Naive thymus-derived CD4-positive, alpha-beta T cell (primary cell): ENCODE results near the gene TRIM74. TPM values are rescaled to one million over a fixed set of nuclear protein-coding genes. Genes with fewer than 3 reads are reported as not detected.
"Not testable (repeated sequence)": the region's sequence is repeated elsewhere in the genome, so short reads cannot be mapped to it uniquely, and the experiment has no call there.

Experiments used
- ATAC-seq: fragments of 150-1000 bp; cut with Tn5 transposase; 2 replicates; pipeline ENCODE4 v1.10.0; 2021; ENCODE audit warnings: mild to moderate bottlenecking, moderate library complexity
- CTCF ChIA-PET: fragments of 350-600 bp; sonication (Branson Sonifier 250); formaldehyde crosslinking; loops from one replicate; lab custom pipeline; 2021; ENCODE audit warnings: antibody characterized with exemption; lab: Charles Lee
- POLR2A ChIA-PET: fragments of 350-600 bp; sonication (Branson Sonifier 250); formaldehyde crosslinking; loops from one replicate; lab custom pipeline; 2021; ENCODE audit warnings: antibody characterized with exemption, inconsistent platforms; lab: Charles Lee
- DNase-seq, 9 donors: peaks; one replicate each; pipeline versions ENCODE4 v3.0.0 to v3.0.0-alpha.2; 2020 to 2022; ENCODE audit warnings: mixed read lengths in 1 of 9
- H3K27ac ChIP-seq: one replicate; pipeline ENCODE4 v1.7.0; 2013; ENCODE audit warnings: mild to moderate bottlenecking, low read depth, low read length, moderate library complexity
- H3K27me3 ChIP-seq, 2 donors: one replicate each; pipeline ENCODE4 v1.7.0; 2013; ENCODE audit warnings: low read length in 2 of 2, mild to moderate bottlenecking in 2 of 2, moderate library complexity in 2 of 2; ENCODE audit not compliant: control insufficient read depth in 2 of 2, insufficient read depth in 2 of 2
- H3K36me3 ChIP-seq, 3 experiments: 1 replicate in 2 of 3; 2 replicates in 1 of 3; pipeline ENCODE4 v1.7.0; 2013; ENCODE audit warnings: low read length in 3 of 3, mild to moderate bottlenecking in 3 of 3, moderate library complexity in 1 of 3; ENCODE audit not compliant: insufficient read depth in 3 of 3, control insufficient read depth in 2 of 3
- H3K4me1 ChIP-seq, 2 donors: one replicate each; pipeline ENCODE4 v1.7.0; 2013; ENCODE audit warnings: low read length in 2 of 2, mild to moderate bottlenecking in 2 of 2, moderate library complexity in 1 of 2; ENCODE audit not compliant: control insufficient read depth in 2 of 2, insufficient read depth in 2 of 2
- H3K4me3 ChIP-seq: 2 replicates; pipeline ENCODE4 v1.7.0; 2013; ENCODE audit warnings: mild to moderate bottlenecking, low read length
- H3K9me3 ChIP-seq, 3 experiments: 1 replicate in 2 of 3; 2 replicates in 1 of 3; pipeline ENCODE4 v1.7.0; 2013; ENCODE audit warnings: low read length in 3 of 3; ENCODE audit not compliant: control insufficient read depth in 2 of 3
- H3K27ac Mint-ChIP-seq, 9 donors: one replicate each; pipeline ENCODE4 v1.8.0; 2020 to 2022; ENCODE audit warnings: mixed read lengths in 9 of 9, mild to moderate bottlenecking in 8 of 9, moderate library complexity in 5 of 9, inconsistent platforms in 2 of 9
- H3K27me3 Mint-ChIP-seq, 5 donors: one replicate each; pipeline ENCODE4 v1.8.0; 2021 to 2022; ENCODE audit warnings: mixed read lengths in 5 of 5, mild to moderate bottlenecking in 1 of 5
- H3K36me3 Mint-ChIP-seq, 5 donors: one replicate each; pipeline ENCODE4 v1.8.0; 2020 to 2022; ENCODE audit warnings: mixed read lengths in 5 of 5, mild to moderate bottlenecking in 3 of 5, inconsistent platforms in 1 of 5
- H3K4me1 Mint-ChIP-seq, 7 donors: one replicate each; pipeline ENCODE4 v1.8.0; 2020 to 2022; ENCODE audit warnings: mixed read lengths in 7 of 7, mild to moderate bottlenecking in 3 of 7, inconsistent platforms in 1 of 7
- H3K4me3 Mint-ChIP-seq, 10 donors: one replicate each; pipeline ENCODE4 v1.8.0; 2020 to 2022; ENCODE audit warnings: mild to moderate bottlenecking in 10 of 10, mixed read lengths in 10 of 10, moderate library complexity in 6 of 10, inconsistent platforms in 2 of 10
- H3K9me3 Mint-ChIP-seq, 11 donors: one replicate each; pipeline ENCODE4 v1.8.0; 2020 to 2022; ENCODE audit warnings: mixed read lengths in 11 of 11, mild to moderate bottlenecking in 4 of 11, inconsistent platforms in 1 of 11, moderate library complexity in 1 of 11
- intact Hi-C, 2 donors: fragments of 100-400 bp; cut with micrococcal nuclease; formaldehyde crosslinking; loops; one replicate each; pipeline ENCODE4 v1.15.1; 2023
- polyA plus RNA-seq, 2 donors: library from polyadenylated mRNA; unstranded; fragments of 300-500 nt; fragmentation: Illumina TruSeq; gene quantifications; one replicate each; pipeline ENCODE4 v1.2.3, GENCODE V29; 2021
- total RNA-seq, 6 experiments: library from RNA in 5 of 6; stranded (reverse) in 5 of 6; gene quantifications; 1 replicate in 5 of 6; 2 replicates in 1 of 6; pipeline ENCODE4 v1.2.3 and lab custom pipeline; 2021 to 2026

The TRIM74 gene
- total and polyA plus RNA-seq, 7 experiments from 2014 or later = 0.31 to 9.4 (median 4.4) TPM; not detected in 1

GRCh38 chr7:72990146-72990913 is 21.1 kb upstream of the TRIM74 start:
- H3K27me3 Mint-ChIP-seq, H3K27ac ChIP-seq, intact Hi-C loops, H3K36me3 Mint-ChIP-seq, H3K4me3 ChIP-seq, H3K9me3 ChIP-seq, H3K4me1 ChIP-seq, H3K4me3 Mint-ChIP-seq, H3K27ac Mint-ChIP-seq, H3K9me3 Mint-ChIP-seq, H3K4me1 Mint-ChIP-seq, ATAC-seq, H3K27me3 ChIP-seq, H3K36me3 ChIP-seq, CTCF ChIA-PET, POLR2A ChIA-PET: not testable (repeated sequence)
- peak in 1 of 9 donors; percentile 7 for DNase-seq

DNA sequence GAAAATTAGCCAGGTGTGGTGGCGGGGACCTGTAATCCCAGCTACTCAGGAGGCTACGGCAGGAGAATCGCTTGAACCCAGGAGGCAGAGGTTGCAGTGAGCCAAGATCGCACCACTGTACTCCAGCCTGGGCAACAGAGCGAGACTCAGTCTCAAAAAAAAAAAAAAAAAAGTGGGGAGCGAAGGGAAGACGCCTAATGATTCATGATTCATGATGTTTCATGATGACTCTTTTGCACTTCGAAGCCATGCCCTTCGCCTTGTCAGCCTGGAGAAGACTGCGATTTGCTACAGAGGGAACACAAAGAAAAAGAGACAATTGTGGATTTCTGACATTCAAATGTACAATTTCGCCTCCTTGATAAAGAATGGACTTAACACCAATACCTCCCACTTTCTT is 12.8 kb upstream of the TRIM74 start:
- H3K4me3 Mint-ChIP-seq, H3K27ac Mint-ChIP-seq, POLR2A ChIA-PET, H3K27me3 Mint-ChIP-seq, intact Hi-C loops, H3K4me1 Mint-ChIP-seq, H3K4me1 ChIP-seq, H3K27me3 ChIP-seq, DNase-seq, H3K9me3 Mint-ChIP-seq, H3K9me3 ChIP-seq, H3K36me3 Mint-ChIP-seq, CTCF ChIA-PET, H3K4me3 ChIP-seq, H3K27ac ChIP-seq, ATAC-seq, H3K36me3 ChIP-seq: not testable (repeated sequence)

DNA sequence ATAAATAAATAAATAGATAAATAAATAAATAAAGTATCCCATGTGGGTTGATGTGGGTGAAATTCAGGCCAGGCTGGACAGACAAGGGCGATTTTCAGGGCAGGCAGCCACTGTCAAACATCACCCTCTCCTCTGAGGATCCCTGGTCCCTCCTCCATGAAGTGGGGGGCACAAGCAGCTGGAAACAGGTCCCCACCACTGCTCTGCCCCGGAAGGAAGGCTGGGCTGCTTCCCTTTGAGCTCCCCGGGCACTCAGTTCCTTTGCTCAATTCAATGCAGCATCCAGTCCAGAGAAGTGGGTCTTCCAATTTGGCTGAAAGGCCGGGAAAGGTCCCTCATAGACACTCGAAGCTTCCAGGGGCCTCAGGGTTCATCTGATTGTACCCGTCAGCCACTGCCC is 11.1 kb upstream of the TRIM74 start:
- ATAC-seq, H3K27me3 Mint-ChIP-seq, H3K27ac ChIP-seq, DNase-seq, POLR2A ChIA-PET, H3K27ac Mint-ChIP-seq, H3K4me3 ChIP-seq, H3K4me3 Mint-ChIP-seq, CTCF ChIA-PET, intact Hi-C loops, H3K36me3 ChIP-seq, H3K4me1 ChIP-seq, H3K9me3 Mint-ChIP-seq, H3K4me1 Mint-ChIP-seq, H3K9me3 ChIP-seq, H3K36me3 Mint-ChIP-seq, H3K27me3 ChIP-seq: not testable (repeated sequence)

DNA sequence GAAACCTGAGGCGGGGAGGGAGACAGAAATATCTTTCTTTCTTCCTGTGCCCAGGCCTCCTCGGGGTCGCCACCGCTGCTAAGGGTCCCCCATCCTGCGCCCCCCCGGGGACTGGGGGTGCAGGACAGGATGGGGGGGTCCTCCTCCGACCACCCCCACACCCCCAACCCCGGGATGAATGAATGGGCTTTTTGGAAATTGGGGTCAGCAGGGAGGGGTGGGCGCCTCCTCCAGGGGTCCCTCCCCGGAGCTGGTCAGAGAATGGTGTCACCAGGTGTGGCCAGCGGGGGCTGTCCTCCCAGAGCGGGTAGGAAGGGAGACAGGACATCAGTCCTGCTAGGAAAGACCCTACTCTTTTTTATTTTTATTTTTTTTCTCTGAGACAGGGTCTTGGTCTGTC is 7.2 kb upstream of the TRIM74 start:
- H3K27me3 ChIP-seq, H3K9me3 ChIP-seq, ATAC-seq, intact Hi-C loops, DNase-seq, H3K27ac ChIP-seq, H3K27ac Mint-ChIP-seq, POLR2A ChIA-PET, H3K4me1 Mint-ChIP-seq, H3K4me1 ChIP-seq, H3K36me3 ChIP-seq, H3K27me3 Mint-ChIP-seq, H3K4me3 ChIP-seq, H3K9me3 Mint-ChIP-seq, H3K36me3 Mint-ChIP-seq, H3K4me3 Mint-ChIP-seq, CTCF ChIA-PET: not testable (repeated sequence)

GRCh38 chr7:72975656-72976286 is 6.5 kb upstream of the TRIM74 start:
- H3K4me1 ChIP-seq, H3K27me3 ChIP-seq, intact Hi-C loops, H3K36me3 Mint-ChIP-seq, ATAC-seq, H3K4me1 Mint-ChIP-seq, H3K27me3 Mint-ChIP-seq, POLR2A ChIA-PET, H3K36me3 ChIP-seq, H3K9me3 ChIP-seq, H3K27ac Mint-ChIP-seq, H3K9me3 Mint-ChIP-seq, H3K4me3 ChIP-seq, DNase-seq, H3K27ac ChIP-seq, H3K4me3 Mint-ChIP-seq, CTCF ChIA-PET: not testable (repeated sequence)

DNA sequence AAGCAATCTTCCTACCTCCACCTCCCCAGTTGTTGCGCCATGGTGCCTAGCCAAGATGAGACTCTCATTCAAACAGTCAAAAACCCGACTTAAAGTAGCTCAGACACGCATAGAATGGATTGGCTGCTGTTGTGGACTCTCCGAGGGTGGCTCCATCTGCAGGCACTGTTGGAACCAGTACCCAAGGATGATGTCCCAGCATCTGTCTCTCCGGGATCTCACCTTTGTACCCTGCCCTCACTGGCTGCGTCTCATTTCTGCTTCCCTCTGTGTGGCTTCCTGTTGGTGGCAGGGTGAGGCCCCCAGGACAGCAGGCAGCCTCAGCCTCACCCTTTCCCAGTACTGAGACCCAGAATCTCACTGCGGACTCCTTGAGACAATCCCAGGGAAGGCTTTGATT is 5.5 kb upstream of the TRIM74 start:
- H3K4me1 Mint-ChIP-seq, H3K27ac ChIP-seq, intact Hi-C loops, H3K36me3 Mint-ChIP-seq, DNase-seq, H3K27me3 ChIP-seq, H3K9me3 ChIP-seq, H3K9me3 Mint-ChIP-seq, H3K4me1 ChIP-seq, POLR2A ChIA-PET, H3K4me3 Mint-ChIP-seq, H3K27ac Mint-ChIP-seq, H3K36me3 ChIP-seq, H3K4me3 ChIP-seq, CTCF ChIA-PET, H3K27me3 Mint-ChIP-seq, ATAC-seq: not testable (repeated sequence)

DNA sequence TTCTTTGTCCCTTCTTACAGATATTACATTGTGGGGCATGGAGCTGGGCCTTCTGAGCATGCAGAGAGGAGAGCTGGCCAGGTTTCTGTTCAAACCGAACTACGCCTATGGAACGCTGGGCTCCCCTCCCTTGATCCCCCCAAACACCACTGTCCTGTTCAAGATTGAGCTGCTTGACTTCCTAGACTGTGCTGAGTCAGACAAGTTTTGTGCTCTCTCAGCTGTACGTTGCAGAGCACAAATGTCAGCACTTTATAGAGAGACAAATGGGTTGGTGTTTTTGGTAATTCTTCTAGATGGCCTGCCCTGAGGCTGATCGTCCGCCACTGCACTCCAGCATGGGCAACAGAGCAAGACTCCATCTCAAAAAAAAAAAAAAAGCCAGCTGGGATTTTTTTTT is 2.2 kb upstream of the TRIM74 start:
- intact Hi-C loops, ATAC-seq: not testable (repeated sequence)

More for the DNA sequence above, 2.2 kb upstream of the TRIM74 start:
- H3K27me3 ChIP-seq, CTCF ChIA-PET, H3K4me1 ChIP-seq, H3K4me3 Mint-ChIP-seq, H3K27ac ChIP-seq, H3K36me3 ChIP-seq, H3K4me3 ChIP-seq, H3K4me1 Mint-ChIP-seq, H3K9me3 ChIP-seq, POLR2A ChIA-PET, H3K9me3 Mint-ChIP-seq, DNase-seq, H3K36me3 Mint-ChIP-seq, H3K27me3 Mint-ChIP-seq, H3K27ac Mint-ChIP-seq: not testable (repeated sequence)
